ENCODE measurements around the gene AQP12A. TPM values are rescaled to one million over a fixed set of nuclear protein-coding genes. Genes with fewer than 3 reads are reported as not detected.

AQP12A gene
- total RNA-seq, 1 experiment from 2014 or later, result not detected

DNA sequence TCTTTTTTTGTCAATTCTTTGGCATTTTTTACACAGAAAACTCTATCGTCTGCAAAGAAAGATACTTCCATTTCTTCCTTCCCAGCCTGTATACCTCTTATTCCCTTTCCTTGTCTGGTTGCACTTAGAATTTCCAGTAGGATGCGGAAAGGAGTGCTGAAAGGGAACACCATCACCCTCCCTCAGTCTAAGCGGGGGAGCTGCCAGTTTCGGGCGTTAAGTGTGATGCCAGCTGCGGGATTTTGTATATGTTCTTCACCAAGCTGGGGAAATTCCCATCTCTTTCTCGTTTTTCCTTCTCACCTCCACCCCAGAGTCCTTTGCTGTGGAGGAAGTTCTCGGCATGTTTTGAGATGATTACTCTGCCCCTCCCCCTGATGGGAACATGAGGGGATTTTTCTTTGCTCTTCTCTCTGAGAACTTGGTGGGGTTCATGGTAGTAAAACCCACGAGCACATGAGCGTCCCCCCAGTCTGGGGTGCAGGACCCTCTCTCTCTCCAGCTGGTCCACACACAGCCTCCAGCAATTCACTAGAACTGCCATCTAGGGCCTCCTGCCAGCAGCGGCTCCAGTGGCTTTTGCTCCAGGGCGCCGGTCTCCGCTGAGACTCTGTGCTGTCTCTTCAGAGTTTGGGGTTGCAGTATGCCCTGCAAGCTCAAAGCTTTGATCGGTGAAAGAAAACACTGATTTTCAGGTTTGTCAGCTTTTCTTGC, 15.5 kb downstream of the AQP12A start:
- DNase-seq (ENCODE audit: low spot score), result no peak

DNA sequence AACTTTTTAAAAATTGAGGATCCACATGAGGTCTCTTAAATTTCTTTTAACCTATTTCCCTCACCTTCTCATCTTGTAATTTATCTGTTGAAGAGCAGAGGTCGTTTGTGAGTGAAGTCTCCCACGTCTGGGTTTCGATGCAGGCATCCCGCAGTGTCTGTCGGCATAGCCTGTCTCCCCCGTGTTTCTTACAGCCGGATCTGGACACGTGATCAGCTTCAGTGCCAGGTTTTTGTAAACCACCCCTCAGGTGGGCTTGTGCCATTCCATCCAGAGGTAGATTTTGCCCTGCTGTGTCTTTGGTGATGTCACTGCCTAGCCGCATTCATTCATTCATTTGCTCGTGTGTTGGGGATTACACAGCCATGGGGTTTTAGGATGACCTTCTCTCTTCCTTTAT, 16.2 kb downstream of the AQP12A start:
- no peak for DNase-seq (ENCODE audit: low spot score)

DNA sequence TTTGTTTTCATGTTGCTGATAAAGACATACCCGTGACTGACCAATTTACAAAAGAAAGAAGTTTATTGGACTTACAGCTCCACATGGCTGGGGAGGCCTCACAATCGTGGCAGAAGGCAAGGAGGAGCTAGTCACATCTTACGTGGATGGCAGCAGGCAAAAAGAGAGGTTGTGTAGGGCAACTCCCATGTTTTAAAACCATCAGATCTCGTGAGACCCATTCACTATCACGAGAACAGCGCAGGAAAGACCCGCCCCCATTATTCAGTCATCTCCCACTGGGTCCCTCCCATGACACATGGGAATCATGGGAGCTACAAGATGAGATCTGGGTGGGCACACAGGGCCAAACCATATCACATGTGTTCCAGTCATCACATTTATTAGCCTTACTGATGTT, 16.8 kb downstream of the AQP12A start:
- no peak for DNase-seq (ENCODE audit: low spot score)

DNA sequence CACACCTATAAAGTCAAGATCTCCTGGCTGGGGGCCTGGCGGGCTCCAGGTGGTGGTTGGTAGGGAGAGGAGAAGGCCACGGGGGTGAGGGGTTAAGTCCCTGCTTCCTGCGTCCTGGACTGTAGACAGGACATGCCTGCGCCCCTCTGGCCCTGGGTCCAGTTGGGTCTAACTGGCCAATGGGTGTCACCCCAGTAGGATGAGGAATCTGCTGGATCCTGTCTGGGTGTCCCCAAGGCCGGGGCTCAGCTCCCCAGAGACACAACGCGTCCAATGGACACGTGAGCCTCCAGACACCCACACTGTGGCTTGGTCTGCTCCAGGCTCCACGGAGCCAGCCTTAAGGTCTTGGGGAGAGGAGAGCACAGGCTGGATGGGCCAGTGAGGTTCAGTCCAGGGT, 19.6 kb downstream of the AQP12A start:
- no peak for DNase-seq (ENCODE audit: low spot score)

DNA sequence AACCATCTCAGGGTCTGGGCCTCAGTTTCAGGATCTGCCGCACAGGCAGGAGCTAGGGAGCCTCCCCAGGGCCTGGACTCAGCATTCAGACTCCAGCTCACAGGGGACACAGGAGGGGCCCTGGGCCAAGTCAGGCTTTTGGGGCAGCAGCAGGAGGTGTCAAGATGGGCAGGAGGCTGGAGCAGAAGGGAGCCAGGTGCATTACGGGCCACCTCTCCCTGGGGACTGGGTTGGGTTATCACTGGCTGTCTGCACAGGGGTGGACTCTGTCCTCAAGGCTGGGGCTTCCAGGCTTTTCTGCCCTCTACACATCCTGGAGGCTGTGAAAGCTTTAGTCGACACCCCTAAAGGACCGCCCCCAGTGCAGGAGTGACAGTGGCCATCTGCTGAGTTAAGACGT, 20.0 kb downstream of the AQP12A start:
- DNase-seq (ENCODE audit: low spot score), result no peak

DNA sequence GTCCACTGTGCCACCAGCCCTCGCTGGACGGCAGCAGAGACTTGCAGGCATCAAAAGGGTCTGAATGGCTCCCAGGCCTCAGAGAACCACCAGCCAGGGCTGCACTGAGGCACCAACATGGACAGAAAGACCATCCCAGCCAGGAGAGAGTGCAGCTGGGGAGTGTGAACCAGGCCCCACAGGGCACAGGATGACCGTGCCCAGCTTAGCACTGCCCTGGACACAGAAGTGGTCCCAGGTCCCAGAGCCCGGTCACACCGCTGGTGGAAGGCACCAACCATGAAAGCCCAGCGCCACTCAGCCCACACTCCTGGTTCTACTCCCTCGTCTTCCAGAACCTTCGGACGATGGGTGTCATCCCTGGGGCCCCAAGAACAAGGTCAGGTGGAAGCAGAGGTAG, 20.5 kb downstream of the AQP12A start:
- no peak for DNase-seq (ENCODE audit: low spot score)

DNA sequence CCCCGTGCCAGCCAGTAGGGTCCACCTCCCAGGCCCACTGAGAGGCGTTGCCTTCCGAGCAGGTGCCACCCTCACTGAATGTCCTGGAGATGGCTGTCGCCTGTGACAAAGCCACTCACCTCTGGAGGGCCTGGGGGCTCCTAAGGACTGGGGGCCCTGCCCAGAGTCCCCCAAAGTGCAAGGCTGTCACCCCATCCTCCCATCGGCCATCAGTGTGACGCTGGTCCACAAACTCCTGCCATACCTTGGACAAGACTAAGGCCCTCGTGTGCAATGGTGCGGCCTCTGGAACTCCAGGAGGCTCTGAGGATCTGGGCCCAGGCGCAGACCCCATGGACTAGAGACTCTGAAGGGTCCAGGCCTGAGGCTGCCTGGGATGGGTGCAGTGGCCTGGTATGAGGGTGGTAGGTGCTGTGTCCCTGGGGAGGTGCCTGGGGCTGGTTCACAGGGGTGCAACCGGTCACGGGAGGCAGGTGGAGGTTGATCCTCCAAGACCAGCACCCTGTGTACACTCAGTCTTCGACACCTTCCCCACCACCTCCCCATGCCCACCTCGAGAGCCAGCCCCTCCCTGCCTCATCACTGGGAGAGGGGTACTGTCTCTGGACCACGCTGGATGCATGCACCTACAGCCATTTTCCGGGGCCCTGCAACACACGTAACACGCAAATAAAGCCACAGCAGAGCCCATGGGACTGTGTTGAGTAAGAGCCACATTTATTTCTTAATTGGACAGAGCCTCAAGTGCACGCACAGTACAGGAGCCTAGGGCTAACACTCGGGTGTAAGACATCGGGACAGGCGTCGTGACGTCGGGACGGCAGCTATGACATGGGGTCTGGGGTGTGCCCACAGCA, 21.6 kb downstream of the AQP12A start:
- DNase-seq (ENCODE audit: low spot score), result no peak

DNA sequence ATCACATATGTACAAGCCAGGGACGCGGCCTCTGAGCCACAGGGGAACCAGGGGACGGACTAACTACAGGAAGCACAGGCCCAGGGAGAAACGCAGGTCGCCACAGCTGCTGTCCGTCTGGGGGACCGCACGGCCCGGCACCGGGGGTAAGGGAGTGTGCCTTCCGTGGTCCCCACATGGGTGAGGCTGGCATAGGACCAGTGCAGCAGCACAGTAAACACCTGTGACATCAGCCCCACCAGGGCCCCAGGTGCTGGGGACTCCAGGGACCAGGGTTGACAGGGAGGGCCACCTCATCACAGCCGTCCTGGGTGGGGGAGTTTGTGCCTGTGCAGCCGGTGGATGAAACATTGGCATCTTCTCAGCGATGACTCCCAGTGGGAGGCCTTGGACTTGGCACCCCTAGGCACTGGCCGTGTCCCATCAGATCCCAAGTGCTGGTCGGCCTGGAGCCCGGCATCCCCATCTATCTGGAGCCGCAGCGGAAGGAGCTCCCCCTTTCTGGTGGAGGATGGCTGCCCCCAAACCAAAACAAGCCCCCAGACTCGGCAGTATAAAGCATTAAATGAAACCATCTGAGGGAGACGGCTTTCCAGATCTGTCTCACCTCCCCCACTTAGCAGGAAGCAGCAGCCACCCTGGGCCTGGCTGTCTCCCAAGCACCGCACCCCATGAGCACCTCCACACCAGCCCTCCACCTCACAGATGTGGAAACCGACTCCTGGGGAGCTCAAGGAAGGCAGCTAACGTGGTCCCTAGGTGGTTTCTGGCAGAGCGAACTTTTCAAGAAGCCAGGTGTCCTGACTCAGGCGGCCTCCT, 22.5 kb downstream of the AQP12A start:
- DNase-seq (ENCODE audit: low spot score), result no peak

DNA sequence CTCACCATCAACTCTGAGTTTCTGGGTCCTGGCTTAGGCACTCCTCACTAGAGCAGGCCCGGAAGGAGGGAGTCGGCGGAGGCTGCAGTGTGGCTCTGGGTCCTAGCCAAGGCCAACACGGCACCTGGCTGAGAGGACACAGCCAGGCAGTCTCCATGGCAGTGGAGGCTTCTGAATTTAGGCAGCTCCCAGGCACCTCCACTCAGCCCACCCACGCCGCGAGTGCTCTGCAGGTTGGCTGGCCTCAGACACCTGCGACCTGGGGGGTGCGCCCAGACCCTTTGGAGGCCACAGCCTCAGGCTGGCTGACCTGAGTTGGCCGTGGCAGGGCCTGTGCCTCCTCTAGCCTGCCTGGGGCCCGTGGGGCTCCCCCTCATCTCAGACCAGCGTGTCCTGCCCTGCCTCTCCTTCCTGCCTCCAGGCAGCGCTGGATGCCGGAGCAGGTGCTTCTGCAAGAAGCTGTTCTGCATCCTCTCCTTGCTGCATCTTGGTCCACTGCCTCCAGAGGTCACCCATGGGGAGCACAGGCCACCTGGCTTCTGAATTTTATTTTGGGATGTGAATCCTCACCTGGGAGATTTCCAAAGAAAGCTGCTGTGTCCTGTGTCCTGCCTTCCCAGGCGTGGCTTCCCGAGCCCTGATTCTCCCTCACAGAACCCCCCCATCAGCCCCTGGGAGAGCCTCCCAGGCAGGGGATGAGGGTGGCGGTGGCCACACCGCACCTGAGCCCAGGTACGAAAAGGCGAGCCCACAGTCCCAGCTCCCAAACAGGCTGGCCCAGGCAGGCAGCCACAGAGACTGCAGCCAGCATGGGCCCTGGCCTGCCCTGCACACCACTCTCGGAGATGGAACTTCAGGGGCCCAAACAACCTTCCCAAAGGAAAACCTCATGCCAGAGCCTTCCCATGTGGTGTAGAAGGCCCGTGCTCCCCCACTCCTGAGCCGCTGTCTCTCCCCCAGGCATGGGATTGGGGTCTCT, 23.4 kb downstream of the AQP12A start:
- no peak for DNase-seq (ENCODE audit: low spot score)

DNA sequence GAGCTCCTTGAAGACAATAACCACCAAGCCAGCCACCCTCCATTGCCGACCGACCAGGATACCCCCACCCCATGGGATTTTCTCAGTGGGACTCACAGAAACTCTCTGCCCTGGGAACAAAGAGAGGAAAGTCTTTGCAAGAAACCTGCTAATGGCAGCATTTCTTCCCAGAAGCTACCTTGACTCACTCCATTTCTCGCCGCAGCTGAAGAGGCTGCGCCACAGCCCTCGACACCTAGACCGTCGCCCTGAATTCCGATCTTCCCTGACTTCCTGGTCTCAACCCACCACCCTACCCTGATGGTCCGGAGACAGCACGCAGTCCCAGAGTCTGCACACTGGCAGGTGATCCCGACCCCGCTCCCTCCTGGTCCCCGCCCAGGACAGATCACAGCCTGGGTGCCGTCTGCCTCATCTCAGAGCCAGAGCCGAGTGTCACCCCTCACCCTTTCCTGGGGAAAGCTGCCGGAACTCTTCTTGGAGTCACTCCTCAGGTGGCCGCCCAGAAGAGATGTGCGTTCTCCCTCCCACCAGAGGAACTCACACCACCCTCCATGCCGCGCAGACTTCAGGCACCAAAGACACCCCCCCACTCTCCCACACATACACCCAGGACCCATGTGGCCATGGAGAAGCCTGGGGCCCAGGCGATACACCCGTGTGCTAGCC, 24.6 kb downstream of the AQP12A start:
- DNase-seq (ENCODE audit: low spot score), result no peak

DNA sequence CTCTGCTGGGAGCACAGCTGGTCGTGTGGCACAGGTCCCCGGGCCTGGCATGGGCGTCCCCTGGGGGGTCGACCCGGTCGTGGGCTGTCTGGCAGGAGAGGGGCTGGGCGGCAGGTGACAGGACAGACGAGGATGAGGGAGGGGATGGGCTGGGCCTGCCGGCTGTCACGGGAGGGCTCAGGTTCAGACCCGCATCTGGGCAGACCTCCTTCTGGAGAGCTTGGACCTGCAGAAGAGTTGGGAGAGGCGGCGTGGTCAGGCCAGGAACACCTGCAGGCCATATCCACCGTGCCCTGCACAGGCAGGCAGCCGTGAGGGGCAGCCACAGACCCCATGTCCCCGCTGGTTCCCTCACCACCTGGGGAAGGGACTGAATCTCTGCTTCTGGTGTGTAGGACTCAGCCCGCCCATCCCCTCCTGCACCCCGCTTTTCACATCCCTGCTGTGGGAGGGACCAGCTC, 25.5 kb downstream of the AQP12A start:
- DNase-seq (ENCODE audit: low spot score), result no peak

DNA sequence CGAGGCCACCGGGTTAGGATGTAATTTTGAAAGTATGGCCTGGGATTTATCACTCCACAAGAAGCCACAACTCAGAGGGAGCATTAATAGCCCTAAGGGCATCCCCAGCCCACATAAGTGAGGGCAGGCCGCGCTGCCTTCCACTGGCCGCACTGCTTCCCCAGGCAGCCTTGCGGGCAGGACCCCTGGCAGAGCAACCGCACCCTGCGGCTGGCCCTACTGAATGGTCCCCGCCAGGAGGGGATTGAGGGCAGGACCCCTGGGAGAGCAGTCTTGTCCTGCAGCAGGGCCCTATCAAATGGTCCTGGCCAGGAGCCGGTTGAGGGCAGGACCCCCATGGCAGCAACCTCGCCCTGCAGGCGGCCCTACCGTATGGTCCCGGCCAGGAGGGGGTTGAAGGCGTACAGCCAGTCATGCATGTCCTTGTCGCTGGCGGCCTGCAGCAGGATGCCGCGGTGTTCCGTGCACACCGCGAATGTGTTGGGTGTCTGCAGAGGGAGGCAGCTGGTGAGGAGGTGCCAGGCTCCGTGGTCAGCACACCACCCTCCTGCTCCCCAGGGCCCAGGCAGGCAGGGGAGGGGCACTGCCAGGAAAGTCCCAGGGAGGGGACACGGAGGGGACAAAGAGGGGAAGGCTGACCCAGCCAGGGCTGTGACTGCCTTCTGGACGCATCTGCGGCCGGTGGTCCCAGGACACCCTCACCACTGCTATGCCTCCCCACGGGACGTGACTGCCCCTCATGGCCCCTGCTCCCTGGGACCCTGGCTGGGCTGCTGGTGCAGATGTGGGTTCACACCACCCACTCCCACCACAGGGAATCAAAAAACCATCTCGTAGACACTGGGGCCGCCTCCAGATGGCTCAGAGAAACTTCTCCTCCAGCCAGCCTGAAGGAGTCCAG, 26.3 kb downstream of the AQP12A start:
- no peak for DNase-seq (ENCODE audit: low spot score)

DNA sequence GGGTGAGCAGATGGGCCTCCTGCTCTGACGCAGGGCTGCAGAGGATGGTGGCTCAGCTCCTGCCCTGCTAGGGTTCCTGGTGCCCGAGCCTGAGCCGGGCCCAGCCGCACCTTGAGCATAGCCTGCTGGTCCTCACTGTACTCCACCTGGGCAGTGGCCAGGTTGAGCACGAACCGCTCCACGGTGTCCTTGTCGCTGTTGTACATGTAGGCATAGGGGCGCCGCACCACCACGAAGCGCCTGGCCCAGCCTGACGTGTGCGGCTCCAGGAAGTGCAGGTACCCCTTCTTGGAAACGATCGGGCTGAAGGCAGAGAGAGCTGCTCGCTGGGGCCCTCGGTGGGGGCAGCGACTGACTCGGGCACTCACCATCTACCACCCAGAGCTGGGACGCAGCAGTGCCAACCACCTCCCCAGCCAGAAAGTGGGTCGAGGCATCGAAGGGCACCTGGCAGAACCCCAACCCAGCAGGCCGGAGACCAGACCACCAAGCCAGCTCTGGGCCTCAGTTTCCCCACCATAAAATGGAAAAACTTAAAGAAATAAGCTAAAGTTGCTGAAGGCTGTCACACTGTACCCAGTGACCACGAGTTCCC, 27.3 kb downstream of the AQP12A start:
- DNase-seq (ENCODE audit: low spot score), result no peak

DNA sequence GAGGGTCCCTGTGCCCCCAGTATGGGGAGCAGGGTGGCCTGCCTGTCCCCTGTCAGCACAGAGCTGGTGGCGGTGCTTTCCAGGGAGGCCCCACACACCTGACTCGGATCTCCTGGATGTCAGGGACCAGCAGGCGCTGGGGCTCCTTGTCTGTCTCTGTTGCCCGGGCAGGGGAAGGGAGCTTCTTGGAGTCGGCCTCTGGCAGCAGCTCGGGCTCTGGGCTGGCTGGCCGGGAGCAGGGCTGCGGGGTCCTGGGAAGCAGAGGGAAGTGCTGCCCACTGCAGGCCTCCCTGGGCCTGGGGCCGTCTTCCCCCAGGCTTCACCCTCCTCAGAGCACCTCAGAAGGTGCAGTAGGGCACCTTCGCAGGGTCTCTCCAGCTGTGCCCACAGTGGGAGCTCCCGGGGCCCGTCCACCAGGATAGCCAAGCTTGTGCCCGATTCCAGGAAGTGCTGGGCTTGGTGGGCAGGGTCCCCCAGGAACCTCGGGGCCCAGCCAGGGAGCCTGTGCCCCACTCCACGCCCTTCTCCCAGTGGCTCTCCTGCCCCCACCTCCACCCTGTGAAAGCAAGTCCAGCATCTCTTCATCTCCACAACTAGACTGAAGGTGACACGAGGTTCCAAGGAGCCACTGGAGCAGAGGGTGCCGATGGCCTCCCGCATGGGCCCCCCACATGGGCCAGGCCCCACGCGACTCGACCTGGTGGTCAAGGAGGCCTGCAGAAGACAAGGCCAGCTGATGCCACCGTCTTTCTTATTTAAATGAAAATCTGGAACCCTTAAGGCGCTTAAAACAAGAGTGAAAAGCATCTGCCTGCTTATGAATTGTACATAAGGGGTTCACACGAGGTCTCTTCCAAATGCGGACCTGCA, 28.2 kb downstream of the AQP12A start:
- DNase-seq (ENCODE audit: low spot score), result no peak

DNA sequence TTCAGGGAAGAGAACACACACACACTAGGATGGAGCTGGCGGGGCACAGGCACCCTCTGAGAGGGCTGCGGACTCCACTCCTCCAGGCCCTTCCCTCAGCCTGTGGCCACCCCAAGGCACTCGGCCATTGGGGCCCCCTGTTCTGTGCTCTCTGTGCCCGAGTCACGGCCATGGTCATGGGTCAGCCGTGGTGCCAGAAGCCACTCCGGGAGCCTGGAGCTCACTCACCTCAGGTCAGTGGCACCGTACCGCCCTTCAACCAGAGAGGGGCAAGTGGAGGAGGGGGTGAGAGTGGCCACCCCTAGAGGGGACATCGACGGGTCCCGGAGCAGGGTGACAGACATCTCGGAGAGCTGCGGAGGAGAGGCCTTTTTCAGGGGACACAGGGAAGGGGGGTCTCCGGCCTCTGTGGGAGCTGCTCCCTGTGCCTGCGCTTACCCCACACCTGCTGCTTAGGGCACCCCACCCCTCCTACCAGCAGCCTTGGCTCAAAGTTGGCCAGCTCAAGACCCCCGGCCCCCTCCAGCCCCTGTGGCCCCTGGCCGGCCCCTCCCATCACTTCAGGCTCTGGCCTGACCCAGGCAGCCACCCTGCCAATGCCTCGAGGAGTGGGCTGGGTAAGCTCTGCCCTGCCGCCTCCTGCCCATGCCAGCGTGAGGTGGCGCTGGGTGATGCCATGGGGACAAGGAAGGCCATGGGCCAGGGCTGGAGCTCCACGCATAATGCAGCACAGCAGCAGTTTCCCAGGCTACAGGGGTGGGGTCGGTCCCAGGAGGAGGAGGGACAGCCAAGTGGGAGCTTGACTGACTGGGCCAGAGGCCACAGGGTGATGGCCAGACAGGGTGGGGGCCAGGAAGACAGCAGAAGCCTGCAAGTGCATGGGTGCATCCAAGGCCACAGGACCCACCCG, 29.3 kb downstream of the AQP12A start:
- no peak for DNase-seq (ENCODE audit: low spot score)

DNA sequence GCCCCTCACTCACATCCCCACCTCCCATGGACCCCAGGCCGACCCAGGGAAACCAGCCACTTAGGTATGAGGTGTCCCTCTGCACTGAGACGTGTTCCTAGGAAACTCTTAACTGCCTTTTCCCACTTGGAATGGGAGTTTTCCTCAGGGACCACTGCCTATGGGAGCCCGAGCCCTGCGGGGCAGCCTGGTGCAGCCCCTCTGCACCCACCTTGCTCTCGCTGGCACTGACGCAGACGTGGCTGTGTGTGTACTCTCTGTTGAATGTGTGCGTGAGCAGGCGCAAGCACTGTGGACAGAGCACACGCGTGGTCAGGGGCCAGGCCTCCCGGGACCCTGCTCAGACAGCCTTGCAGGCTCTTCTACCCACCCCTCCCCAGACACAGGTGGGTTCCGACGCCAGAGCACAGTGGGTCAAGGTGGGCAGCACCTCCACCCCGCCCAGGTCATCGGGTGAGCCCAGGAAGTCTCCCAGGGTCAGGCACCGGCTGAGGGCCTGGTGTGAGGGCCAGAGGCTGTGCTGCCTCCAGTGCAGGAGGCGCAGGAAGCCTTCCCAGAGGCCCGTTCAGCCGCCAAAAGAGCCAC, 30.0 kb downstream of the AQP12A start:
- no peak for DNase-seq (ENCODE audit: low spot score)

DNA sequence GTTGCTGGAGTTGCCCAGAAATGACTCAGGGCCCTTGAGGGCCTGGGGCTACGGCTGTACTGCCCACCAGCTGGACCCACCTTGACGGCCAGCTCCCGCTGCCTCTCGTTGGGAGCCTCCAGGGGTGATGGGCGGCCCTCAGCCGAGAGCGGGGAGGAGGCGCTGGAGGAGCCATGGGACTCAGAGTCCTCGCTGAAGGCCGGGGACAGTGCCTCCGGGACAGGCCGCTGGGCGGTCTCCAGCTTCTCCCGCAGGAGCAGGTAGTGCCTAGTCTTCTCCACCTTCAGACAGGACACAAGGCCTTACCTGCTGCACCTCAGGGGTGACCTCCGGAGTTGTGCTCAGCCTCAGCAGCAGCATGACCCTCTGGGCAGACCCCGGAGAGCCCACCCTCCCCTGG, 30.7 kb downstream of the AQP12A start:
- DNase-seq (ENCODE audit: low spot score), result no peak

All from H4 (cell line).